GM18511 (cell line): ENCODE data around the gene PRKAG2.
"Not testable (repeated sequence)": the region's sequence is repeated elsewhere in the genome, so short reads cannot be mapped to it uniquely, and the experiment has no call there.

Experiments used
- ATAC-seq: cut with Tn5 transposase; IDR thresholded peaks from one replicate; pipeline ENCODE4 v1.9.1; 2021; ENCODE audit warnings: mild to moderate bottlenecking, moderate library complexity; ENCODE audit not compliant: unreplicated experiment

The PRKAG2 gene

DNA sequence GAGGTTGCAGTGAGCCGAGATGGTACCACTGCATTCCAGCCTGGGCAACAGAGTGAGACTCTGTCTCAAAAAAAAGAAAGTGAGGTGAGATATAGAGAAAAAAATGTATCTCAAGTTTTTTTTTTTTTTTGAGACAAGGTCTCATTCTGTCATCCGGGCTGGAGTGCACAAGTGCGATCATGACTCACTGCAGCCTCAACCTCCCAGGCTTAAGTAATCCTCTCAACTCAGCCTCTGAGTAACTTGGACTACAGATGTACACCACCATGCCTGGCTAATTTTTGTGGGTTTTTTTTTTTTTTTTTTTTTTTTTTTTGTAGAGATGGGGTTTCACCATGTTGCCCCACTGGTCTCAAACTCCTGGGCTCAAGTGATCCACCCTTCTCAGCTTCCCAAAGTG, 303.9 kb downstream of the PRKAG2 start:
- ATAC-seq, result not testable (repeated sequence)

DNA sequence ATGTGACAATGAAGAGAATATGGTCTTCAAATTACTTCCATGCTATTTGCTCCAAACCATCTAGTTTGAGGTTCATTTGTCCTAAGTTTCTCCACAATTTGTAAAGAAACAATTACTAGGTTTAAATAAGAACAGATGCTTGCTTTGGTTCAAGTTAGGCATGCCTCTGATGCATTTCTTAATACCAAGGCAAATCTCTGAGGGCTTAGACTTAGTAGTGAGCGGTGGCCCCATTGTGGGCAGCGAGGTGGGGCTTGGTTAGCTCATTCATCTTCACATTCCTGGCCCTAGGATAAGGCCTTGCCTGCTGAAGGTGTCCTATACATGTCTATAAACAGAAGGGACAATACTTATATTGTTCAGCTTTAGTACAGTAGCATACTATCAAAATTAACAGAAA, 304.8 kb downstream of the PRKAG2 start:
- no peak for ATAC-seq

DNA sequence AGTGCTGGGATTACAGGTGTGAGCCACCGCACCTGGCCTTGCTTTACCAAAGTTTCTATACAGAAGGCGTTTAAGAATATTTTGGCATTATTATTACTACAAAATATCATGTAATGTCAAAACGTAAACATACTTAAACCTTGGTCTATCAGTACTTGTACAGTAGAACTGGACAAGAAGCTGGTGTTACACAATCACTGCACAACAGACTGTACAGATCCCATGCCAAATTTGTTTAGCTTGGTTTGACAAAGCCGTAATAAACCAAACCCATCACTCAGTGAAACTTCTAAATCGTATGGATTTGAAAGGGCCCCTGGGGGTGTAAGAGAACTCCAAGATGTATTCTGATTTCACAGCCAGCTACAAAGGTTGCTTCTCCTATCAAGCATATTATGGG, 305.4 kb downstream of the PRKAG2 start:
- no peak for ATAC-seq

DNA sequence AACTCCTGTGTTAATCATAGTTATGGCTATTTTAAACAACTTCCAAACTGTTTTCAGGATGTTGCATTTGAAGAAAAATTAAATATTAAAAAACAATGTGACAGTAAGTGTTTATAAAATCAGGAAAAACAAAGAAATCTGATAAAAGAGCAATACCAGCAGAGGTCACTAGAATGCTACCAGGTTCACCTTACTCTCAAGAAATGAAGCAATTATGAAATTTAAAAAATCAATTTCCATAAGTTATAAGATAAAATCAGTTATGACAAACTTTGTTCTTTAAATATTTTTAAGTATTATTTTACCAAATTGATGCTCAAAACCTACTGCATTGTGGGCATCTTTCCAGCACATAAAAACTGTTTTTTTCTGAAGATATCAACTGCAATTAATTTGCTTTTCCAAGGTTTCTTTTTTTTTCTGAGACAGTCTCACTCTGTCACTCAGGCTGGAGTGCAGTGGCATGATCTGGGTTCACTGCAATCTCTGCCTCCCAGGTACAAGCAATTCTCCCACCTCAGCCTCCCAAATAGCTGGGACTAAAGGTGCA, 306.5 kb downstream of the PRKAG2 start:
- no peak for ATAC-seq

DNA sequence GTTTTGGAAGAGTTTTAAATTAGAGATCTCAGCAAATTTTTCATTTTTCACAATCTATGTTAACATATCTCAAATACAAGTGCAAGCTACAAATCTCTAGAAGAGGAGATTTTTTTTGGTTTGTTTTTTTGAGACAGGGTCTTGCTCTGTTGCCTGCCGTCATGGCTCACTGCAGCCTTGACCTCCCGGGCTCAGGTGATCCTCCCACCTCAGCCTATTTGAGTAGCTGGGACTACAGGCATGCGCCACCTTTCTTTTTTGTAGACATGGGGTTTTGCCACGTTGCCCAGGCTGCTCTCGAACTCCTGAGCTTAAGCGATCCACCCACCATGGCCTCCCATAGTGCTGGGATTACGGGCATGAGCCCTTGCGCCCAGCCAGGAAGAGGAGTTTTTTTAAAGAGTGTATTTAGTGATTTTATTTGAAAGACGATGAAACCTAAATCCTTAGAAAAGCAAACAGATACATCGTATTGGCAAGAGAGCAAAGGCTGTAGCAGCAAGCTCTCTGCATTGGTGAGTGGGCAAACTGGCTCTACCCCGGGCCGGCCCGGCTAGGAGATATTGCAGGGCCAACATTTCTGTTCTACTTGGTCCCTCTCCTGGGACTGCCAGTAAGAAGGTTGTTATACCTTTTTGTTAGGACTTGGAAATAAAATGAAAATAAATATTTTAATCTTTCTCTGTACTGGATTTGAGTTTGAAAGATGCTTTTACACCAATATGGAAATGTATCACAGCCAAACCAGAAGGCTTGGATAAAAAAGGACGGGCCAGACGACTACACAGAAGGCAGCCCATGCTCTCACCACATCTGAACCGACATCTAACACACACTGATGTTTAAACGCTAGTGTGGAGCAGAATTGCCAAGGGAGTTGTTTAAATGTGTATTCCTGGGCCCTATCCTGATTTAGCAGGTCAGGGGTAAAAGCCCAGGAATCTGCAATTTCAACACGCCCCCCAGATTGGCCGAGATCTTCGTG, 307.7 kb downstream of the PRKAG2 start:
- no peak for ATAC-seq

DNA sequence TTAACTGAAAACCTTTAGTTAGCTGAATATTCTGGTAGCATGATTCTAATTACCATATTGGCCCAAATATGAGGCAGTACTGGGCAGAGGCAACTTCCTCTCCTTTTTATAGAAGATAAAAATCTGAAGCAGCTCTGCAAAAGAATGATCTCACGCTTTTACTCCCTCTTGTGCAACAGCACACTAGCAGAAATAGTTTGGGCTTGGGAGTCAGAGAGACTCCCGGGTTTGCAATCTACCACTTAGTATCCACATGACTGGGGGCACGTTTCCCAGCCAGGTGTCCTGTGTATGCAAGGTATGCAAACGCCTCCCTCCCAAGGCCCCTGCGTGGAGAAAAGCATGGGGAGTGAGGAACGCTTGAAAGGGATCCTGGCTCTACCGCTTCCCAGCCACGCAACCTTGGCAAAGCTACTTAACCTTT, 310.0 kb downstream of the PRKAG2 start:
- no peak for ATAC-seq

DNA sequence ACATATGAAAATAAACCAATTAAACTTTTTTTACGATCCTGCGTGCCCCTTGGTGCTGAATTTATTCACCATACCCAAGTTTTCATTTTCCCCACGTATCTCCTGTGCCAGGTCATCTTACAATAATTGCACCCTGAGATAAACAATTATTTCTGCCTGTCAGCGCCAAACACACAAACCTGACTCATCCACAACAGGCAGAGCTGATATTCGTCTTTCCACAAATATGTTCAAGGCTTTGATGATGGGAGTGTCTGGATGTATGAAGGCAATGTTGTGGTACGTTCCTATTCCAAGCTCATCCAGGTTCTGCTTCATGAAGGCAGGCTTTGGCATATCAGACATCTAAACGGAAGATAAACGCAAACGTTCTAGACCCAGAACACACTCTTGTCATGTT, 311.4 kb downstream of the PRKAG2 start:
- ATAC-seq, result no peak

DNA sequence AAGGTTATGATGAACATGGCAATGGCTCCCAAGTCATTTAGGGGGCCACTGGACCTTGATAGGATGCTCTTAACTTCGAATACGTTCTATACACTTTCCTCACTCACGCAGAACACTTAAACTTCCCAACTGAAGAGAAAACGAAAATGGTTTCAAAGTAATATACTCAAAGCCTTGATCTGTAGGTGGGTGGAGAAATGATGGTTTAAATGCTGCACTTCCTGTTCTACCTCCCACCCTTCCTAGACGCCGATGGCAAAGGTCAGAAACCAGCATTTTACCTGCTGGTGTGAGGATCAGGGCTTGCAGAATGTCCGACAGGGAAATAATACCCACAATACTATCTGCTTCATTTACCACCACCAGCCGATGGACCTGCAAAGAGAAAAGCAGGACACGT, 316.7 kb downstream of the PRKAG2 start:
- no peak for ATAC-seq

DNA sequence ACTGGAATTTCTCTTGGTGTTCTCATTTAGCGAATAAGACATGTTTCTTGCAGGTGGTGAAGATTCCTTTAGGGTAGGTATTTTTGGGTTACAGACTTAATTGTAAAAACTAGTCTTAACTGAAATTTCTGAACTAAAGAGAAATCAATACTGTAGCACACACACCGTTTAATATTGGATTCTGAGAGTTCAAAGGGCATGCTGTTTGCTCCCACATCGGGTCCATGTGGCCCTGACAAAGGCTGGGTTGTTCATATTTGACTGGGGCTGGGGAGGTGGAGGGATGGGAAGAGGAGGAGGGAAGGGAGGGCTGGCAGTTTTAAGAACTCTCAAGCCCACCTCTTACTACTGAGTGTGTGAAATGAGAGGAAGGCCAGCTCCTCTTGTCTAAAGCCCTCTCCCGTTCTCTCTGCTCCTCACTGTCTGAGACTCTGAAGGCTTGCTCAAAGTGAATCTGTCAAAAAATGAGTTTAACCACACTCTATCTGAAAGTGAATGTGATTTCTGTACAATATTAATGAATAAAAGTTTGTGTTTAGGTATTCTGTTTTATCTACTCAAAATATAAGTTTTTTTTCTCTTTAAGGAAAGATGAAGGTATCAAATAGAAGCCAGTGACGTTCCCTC, 317.2 kb downstream of the PRKAG2 start:
- ATAC-seq, result no peak

DNA sequence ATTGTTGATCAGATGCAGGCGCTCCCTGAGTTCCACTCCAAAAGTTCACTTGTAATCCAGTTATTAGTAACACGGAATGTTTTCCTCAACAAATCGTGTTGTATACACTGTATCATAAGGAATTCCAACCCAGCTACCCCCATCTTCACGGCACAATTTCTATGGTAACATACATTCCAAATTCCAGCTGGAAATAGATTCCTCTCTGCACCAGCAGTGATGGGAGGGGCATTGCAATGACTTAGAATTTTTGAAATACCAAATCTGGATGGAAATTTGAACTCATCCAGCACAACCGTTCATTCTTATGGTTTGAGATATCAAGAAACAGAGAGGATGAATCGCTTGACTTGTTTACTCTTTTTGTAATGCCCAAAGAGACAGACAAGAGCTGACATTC, 318.3 kb downstream of the PRKAG2 start:
- ATAC-seq, result no peak

DNA sequence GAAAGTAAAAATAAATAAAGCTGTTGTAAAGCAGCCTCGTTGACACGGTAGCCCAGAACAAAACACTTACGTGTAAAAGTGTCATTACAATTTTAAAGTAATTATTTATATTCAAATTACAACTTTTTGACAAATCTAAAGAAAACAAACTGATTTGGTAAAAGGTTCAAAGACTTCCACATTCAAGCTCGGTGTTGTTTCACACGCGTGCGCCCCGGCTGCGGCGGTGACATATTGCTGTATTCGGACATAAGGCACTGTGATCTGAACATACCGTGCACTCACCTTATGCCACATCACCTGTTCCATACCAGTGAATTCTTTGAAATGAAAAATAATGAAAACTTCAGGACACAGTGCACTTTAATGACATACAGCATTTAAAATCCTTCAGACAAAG, 320.3 kb downstream of the PRKAG2 start:
- no peak for ATAC-seq

DNA sequence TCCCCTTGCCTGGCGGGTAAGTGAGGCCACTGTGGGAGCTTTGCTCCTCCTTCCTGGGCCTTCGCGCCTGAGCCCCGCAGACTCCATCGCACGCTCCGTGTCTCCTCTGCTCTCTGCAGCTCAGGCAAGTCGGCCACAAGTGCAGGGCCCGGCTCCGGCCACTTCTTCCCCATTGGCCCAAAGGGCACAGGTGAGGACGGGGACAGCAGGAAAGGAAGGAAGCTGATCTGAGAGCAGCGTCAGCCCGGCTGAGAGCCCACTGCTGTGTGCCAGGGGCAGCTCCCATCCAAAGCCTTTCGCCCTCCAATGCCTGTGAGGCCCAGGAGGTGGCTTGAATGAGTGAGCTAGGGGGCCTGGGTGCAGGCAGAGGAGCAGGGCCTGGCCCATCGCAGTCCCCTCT, 323.6 kb downstream of the PRKAG2 start:
- ATAC-seq, result no peak

DNA sequence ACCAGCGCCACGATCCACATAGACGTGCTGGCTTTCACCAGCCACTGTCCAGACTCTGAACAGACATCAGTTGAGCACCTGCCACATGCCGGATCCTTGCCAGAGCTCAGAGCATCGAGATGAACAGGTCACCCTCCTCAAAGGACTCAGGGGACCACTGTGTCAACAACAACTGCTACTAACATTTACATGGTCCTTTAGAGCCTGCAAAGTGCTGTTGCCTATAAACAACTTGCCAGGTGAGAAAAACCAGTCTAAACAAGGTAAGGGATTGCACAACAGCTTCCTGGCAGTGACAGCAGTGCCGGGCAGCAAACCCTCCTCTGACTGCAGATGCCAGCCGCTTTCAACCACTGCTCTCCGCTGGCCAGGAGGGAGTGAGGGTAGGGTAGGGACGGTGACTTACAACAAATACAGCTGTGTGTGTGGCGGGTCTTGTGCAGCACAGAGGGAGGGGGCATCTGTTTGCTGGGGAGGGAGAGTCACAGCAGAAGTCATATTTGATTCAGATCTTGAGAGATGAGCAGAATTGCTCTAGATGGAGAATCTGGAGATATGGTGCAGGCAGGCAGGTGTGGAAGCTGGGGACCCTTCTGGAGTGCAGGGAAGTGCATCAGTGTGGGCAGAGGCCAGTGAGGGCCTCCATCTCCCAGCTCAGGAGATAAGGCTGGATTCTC, 324.4 kb downstream of the PRKAG2 start:
- ATAC-seq, result no peak

DNA sequence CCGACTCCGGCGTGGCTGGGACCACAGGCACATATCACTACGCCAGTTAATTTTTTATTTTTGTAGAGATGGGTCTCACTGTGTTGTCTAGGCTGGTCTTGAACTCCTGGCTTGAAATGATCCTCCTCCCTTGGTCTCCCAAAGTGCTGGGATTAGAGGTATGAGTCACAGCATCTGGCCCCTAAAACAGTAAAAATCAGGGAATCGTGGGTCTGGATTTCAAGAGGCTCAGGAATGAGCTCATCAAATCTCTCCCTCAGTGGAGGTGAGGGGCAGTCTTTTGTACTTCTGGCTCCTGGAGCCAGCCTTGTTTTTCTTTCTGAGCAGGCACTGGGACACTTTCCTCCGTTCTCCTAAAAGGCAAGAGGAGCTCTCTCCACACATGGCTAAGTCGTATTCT, 325.1 kb downstream of the PRKAG2 start:
- no peak for ATAC-seq

DNA sequence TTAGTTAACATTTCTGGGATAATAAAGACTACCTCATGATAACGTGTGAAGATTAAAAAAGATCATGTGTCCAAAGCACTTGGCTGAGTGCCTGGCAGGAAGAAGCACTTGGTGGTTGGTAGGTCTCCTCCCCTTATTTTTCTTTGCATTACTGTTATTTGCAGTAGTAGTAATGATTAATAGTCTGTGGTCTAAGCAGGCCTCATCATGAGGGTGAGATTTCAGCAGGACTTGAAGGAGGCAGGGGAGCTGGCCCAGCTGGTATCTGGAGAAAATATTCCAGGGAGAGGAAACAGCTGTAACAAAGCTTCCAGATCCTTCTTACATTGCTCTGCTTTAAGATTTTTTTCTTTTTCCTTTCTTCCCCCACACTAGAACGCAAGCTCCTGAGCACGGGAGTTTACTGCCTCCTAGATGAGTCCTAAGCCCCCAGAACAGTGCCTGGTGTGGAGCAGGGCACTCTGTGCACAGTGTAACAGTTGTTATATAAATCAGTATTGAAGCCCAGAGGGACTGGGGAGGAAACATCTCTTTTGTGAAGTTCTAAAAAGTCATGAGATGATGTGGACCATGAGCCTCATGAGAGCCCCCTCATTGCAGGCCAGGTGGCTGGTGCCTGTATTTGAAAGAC, 326.1 kb downstream of the PRKAG2 start:
- no peak for ATAC-seq

DNA sequence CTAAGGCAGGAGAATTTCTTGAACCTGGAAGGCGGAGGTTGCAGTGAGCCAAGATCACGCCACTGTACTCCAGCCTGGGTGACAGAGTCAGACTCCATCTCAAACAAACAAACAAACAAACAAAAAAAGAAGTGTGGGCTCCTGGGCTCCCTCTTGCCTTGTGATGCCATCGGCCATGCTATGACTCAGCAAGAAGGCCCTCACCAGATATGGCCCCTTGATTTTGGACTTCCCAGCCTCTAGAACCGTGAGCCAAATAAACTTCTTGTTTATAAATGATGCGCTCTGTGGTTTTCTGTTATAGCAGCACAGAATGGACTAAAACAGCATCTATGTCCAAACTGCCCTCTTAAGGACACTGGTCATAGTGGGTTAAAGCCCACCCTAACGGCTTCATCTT, 327.3 kb downstream of the PRKAG2 start:
- no peak for ATAC-seq

DNA sequence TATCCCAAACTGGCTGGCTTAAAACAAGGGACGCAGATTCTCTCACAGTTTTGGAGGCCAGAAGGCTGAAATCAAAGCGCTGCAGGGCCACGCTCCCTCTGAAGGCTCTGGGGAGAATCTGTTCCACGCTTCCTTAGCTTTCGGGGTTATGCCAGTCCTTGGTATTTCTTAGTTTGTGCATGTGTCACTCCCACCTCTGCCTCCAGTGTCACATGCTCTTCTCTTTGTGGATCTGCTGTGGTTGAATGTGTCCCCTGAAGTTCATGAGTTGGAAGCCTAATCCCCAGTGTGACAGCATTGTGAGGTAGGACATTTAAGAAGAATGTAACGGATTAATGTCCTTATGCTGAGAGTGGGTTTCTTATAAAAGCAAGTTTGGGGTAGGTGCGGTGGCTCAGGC, 327.8 kb downstream of the PRKAG2 start:
- ATAC-seq, result no peak

DNA sequence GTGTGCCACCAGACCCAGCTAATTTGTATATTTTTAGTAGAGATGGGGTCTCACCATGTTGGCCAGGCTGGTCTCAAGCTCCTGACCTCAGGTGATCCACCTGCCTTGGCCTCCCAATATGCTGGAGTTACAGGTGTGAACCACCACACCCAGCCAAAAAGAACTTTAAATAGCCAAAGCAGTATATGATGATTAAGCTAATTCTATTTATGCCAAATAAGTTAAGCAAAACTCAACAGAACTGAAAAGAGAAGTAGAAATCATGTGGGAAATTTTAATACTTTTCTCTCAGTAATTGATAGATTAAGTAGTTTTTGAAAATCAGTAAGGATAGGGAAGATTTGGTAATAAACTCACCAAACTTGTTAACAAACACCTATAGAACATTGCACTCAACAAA, 332.7 kb downstream of the PRKAG2 start:
- no peak for ATAC-seq

DNA sequence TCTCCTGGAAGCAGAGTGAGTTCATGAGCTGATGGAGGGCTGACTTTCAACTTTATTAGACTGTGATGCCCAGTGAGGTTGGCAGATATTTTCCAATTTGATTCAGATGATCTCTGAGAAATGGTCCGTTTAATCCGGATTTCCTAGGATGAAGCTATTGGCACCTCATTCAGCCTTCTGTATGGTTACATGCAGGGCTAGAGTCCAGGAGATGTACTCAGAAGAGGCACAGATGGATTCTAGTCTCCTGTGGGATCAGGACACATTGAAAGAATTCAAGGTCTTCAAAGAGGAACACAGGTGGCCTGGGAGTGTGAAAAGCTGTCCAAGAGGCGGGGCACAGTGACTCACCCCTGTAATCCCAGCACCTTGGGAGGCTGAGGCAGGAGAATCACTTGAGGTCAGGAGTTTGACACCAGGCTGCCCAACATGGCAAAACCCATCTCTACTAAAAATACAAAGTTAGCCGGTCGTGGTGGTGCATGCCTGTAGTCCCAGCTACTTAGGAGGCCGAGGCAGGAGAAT, 334.2 kb downstream of the PRKAG2 start:
- no peak for ATAC-seq

DNA sequence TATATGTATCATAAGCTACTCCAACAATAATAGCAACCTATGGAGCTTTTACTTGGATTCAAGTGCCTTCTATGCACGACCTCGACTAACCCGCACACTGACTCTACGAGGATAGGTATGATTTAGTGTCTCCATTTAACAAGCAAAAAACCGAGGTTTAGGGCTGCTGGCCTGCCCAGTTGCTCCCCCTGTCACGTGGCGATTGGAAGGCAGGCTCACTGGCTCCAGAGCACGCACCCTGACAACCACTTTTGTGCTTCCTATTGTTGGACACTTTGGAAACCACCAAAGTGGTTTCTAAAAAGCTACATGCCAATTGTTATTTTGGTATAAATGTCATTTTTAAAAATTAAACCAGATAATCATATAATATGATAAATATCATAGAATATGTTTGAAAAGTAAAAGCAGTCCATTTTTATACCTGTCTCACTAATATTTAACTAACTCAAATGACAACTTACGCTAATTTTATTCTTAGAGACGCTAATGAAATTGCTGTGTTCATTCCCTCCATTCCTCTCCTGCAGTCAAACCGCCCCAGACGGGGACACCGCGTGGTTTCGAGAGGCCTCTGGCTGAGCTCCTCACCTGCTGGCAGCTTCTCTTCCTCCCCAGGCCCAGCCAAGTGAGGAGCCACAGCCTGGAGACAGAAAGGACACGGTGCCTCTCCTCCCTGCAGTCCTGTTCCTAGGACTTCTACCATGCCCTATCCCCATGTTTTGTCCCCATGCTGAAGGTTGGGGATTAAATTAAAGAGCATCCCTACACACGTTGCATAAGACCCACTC, 335.0 kb downstream of the PRKAG2 start:
- no peak for ATAC-seq
